Left colon (tissue), 2 donors: Measurements from ENCODE around the gene C1orf232. TPM values are rescaled to one million over a fixed set of nuclear protein-coding genes. Genes with fewer than 3 reads are reported as not detected.

ENCODE experiments used
- ATAC-seq: fragments of 200-7000 bp; cut with Tn5 transposase; one replicate; pipeline ENCODE4 v1.9.1; 2020; ENCODE audit warnings: mild to moderate bottlenecking, moderate library complexity
- DNase-seq, 2 donors: peaks; one replicate each; pipeline ENCODE4 v3.0.0-alpha.2; 2020
- intact Hi-C, 2 donors: fragments of 100-400 bp; cut with DNase I in 1 of 2; cut with micrococcal nuclease in 1 of 2; formaldehyde crosslinking; loops; one replicate each; pipeline versions ENCODE4 v1.11.2 to v1.14.0; 2022; cut with DNase I, micrococcal nuclease
- total RNA-seq, 2 donors: library from RNA; stranded (reverse); fragmentation: NEBNext Ultra II Directional; extraction: Animal tissue kit (Norgen Biotek cat#: 25700); gene quantifications; one replicate each; pipeline ENCODE4 v1.2.1, GENCODE V29; 2021
- donor health status: DM: no; HTN: no; CAD: no.
- donor health status: DM: yes; HTN: yes; CAD: no.

C1orf232 gene
- total RNA-seq, 2 donors from 2014 or later = not detected

DNA sequence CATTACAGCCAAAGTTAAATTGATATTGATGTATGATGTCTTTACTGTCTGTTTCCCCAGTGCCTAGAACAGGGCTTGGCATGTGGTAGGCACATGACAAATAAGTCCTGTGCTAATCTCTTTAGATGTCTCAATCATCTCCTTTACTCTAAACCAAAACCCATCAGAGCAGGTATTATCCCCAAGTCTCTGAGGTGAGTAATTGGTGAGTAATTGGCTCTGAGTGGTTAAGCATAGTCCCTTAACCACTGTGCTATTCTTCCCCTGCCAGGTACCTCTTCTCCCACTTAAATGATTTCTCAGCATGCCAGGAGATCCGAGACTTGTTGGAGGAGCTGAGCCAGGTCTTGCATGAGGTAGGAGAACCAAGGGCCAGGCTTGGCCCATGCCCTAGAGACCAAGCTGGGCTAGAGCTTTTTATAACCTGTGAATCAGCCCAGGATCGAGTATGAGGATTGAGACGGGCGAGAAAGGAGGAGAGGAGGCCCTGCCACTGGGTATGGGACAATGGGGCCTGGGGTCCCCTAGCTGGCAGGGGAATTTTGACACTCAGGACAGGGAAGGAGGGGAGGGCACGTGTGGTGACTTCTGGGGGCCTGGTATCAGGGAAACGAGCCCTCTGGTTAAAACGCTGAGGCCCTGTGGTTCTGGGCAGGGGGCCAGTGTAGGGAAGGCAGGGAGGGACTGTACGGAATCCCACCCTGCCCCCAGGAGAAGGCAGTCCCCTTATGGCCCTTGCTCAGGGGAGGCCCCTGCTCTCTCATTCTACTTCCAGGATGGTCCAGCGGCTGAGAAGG is 13.0 kb upstream of the C1orf232 start:
- DNase-seq = no peak
- intact Hi-C loops = no loop called here
- ATAC-seq = no peak

- no peak for DNase-seq
- intact Hi-C loops = no loop called here
- ATAC-seq = no peak
Measured at GRCh38 chr1:26180010-26180506, 11.3 kb upstream of the C1orf232 start.

DNA sequence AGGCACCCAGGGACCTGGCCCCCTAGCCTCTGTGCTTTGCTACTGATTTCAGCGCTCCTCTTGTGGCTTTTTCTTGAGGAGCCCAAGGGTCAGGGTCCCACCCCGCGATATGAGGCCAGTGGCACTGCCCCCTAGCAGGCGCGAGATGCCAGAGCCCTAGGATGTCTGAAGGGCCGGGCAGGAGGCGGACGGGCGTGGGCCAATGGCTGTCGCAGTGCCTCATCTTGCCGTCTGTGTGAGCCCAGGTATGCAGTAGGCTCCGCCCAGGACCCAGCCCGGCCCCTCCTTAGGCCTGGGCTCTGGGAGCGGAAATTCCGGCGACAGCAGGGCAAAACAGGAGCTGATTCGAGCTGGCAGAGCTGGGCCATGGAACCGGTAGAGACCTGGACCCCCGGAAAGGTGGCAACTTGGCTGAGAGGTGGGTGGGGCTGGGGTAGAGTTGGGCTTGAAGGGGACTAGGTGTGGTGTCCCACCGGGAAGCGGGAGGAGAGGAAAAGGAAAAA is 8.5 kb upstream of the C1orf232 start, which contains the start of gene CNKSR1:
TSS of gene CNKSR1 (plus strand) at position 310 of the 503 bp plus-strand sequence. CDS start at position 367, 57 bp downstream.
- intact Hi-C loops = loop anchor here in 1 of 2 donors (10.0 kb wide), 1 partner anchor 58 kb away; the partner anchor contains the start of gene CEP85
- peak; percentile 95 for ATAC-seq
- DNase-seq = peak; percentile 88 to 93

DNA sequence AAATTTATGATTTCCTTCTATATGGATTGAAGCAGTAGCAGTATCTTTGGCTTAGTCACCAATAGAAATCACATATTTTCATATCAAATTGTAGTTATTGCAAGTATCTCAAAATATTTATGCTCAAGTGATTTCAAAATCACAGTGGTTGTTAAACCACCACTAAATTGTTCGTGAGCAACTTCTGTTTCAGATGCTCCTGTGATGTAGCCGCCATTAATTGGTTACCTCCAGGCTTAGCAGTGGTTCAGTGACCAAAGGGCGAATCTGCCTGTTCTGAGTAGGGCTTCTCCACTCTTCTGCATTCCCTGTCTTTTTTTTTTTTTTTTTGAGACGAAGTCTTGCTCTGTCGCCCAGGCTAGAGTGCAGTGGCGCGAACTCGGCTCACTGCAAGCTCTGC is 6.6 kb upstream of the C1orf232 start:
- ATAC-seq = no peak
- intact Hi-C loops = loop anchor here in 1 of 2 donors (10.0 kb wide), 1 partner anchor 59 kb away; the partner anchor contains the start of gene CEP85
- DNase-seq = no peak

DNA sequence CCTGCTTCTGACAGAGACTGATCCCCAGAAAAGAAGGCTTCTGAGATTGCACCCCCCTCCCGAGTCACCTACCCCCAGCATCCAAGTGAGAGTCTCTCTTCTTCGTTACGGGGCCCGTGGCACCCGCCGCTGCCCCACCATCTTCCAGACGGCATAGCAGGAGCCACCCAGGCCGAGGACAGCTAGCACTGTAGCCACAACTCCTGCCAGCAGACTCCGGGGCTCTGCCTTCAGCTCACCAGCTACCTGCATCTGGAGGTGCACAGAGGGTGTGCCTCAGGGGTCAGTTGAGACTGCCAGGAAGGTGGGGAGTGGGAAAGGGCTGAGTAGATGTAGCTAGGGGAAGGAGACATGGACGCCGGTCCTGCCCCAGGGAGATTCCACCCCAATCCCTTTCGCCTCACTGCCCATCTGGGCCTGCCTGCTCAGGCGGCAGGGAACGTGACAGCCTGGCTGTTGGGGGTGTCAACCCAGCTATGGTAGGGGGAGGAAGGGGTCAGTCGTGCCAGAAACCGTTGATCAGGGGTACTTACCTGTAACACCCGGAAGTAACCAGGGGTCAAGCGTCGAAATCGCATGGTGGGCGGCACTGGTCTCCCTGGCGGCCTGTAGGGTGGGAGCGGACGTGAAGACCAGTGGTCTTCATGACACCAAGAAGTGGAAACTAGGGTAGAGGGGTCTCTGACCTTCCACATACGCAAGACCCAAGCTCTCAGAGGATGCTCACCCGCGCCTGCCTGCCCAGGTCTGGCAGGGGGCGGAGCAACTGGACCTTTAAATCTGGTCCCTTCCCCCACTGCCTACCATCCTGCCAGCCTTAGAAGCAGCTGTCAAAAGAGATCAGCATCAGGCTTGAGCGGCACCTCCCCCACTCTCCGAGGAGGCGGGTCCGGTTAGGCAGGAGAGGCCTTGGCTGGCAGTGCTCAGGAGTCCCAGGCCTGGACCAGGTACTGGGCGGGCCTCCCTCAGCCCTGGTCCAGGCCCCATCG is 2.6 kb upstream of the C1orf232 start, which contains the start of gene ZNF593OS:
TSS of gene ZNF593OS (minus strand) at position 749 of the 989 bp plus-strand sequence. CDS start at position 578, 171 bp downstream.
- ATAC-seq = no peak
- intact Hi-C loops = loop anchor here in 1 of 2 donors (10.0 kb wide), 1 partner anchor 63 kb away; the partner anchor contains the start of gene CEP85
- DNase-seq = no peak

GRCh38 chr1:26170472-26170821 is 1.7 kb upstream of the C1orf232 start:
- DNase-seq (no peak), ATAC-seq (peak; percentile 21)
- intact Hi-C loops = loop anchor here in 1 of 2 donors (10.0 kb wide), 1 partner anchor 64 kb away; the partner anchor contains the start of gene CEP85

DNA sequence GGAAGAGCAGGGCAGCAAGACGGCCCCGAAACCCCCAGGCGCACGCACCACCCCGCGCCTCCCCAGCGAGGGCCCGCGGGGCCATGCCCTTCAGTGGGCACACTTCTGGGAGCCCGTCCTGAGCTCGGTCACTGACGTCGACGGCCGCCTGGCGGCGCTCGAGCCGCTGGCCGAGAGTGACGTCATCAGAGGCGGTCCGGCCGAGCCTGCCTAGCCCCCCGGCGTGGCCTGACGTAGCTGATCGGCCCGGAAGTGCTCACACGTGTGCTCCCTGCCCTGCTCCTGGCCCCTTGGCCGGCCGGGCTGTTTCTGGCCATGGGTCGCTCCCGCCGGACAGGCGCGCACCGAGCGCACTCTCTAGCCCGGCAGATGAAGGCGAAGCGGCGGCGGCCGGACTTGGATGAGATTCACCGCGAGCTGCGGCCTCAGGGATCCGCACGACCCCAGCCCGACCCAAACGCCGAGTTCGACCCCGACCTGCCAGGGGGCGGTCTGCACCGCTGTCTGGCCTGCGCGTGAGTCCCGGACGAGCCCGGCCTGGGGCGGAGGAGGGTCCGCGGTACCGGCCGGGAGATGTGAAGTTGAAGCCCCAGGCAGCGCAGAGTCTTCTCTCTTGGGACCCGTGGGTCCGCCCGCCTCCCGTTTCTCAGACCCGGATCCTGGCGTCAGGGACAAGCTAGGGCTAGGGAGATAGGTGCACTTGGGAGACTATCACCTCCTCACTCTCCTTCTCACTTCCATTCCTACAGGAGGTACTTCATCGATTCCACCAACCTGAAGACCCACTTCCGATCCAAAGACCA is 1.1 kb upstream of the C1orf232 start, which contains the start of gene ZNF593:
TSS of gene ZNF593 (plus strand) at position 240 of the 803 bp plus-strand sequence. CDS start at position 316, 76 bp downstream.
- ATAC-seq = peak; percentile 97
- intact Hi-C loops = loop anchor here in 1 of 2 donors (10.0 kb wide), 1 partner anchor 65 kb away; the partner anchor contains the start of gene CEP85

DNA sequence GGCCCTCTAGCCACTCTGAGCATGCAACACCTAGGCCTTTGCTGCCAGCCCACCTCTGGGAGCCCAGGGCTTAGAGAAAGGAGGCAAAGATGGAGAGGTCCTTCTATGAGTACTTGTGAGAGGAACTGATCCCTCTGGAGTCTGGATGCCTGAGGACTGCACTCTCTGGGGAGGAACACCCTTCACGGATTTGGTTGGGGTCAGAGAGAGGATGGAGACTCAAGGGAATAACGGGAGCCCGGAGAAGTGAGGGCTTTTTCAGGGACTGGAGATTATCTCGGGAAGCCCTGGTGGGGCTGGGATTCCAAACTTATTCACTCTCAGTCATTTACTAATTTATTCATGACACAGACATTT is 413 bp upstream of the C1orf232 start:
- DNase-seq (no peak), ATAC-seq (no peak)
- intact Hi-C loops = no loop called here

More for the DNA sequence above, 1.1 kb upstream of the C1orf232 start, which contains the start of gene ZNF593:
- DNase-seq = peak; percentile 92 to 94

- ATAC-seq (no peak), DNase-seq (no peak)
- intact Hi-C loops = no loop called here
Measured at GRCh38 chr1:26166719-26167281, 2.0 kb downstream of the C1orf232 start.

DNA sequence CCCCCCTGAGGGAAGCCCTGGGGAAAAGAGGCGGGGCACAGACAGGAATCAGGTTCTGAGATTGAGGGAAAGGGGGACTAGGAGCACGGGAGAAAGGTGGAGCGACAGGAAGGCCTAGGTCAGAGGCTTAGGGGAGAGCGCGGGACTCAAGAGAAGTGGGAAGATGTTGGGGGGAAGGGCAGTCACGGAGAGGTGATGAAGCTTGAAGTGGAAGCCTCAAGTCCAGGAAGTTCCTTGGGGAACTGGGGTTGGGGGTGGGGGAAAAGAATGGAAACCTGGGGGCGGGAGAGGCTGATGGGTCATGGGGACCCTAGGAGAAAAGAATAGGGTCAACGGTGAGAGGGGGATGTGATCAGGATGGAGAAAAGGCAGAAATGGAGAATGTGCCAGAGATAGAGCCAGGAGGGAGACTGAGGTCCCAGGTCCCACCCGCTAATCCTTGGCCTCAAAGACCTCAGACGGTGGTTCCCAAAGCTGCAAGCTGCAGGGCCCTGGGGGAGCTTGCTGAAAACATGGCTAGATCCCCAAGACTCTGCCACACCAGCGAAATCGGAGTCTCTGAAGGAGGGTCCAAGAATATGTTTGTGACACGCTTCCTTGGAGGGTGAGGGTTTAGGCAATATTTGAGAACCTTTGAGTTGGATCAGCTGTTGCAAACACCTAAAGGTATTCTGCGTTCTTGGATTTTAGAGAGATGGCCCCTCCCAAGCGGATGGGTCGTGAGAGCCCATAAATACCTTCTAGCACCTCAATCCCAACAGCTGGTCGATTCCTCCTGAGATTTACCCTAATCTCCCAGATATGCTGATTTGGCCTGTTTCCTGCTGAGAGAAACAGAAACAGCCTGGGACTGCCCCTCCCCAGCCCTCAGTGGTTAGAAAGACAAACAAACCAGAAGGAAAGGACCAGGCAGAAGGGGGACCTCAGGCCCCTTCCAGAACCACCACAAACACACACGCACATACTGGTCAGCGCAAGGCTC is 3.6 kb downstream of the C1orf232 start:
- ATAC-seq = no peak
- intact Hi-C loops = loop anchor here in 1 of 2 donors (5.0 kb wide), 1 partner anchor 58 kb away; no protein-coding TSS in a partner anchor
- DNase-seq = no peak

DNA sequence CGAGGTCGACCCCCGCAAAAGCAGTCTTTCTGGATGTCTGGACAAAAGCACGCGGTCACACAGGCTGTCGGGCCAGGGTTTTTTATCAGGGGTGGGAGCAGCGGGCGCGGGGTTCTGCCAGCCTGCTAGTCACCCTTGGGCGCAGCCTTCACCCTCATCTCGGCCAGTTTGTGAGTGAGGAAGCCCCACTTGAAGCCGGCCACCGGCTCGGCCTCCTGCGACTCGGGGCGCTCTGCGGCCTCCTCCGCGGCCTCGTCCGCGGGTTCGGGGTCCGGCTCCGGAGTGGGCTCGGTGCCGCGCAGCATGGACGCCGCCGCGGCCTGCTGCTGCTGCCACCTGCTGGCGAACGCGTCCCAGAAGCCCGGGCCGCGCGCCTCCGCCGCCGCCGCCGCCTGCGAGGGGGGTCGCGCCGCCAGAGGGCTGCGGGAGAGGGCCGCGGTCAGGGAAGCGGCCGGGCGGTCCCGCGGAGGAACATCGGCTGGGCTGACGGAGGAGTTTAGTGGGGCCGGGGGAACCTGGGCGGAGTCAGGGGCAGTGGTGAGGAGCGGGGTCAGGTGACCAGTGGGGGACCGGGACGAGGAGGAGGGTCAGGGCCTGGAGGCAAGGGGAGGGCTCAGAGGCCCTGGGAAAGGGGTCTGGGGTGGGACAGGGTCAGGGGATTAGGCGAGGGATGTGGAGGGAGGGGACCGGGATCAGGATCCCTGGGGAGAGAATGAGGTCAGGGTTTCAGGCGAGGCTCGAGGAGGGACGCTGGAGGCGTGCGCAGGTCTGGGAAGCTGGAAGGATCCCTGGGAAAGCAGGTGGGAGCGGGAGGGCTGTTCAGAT is 4.5 kb downstream of the C1orf232 start:
- intact Hi-C loops = loop anchor here in 1 of 2 donors (5.0 kb wide), 1 partner anchor 57 kb away; no protein-coding TSS in a partner anchor

DNA sequence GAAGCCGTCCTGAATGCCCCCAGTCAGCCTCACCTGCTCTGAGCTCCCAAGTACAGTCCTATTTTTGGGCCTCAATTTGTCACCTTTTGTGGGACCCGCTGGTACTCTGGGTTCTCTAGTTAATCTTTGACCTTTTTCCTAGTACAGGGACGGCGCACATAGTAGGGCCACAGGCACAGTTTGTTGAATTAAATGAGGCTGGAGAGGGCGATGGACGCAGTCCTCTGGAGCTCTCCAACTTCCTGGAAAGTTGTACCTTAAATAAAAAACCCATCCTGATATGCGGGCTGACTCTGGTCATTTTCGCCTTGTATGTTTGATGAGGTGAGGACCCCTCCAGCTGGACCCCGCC is 5.1 kb downstream of the C1orf232 start:
- intact Hi-C loops = loop anchor here in 1 of 2 donors (5.0 kb wide), 1 partner anchor 56 kb away; no protein-coding TSS in a partner anchor
- no peak for DNase-seq
- no peak for ATAC-seq

More for the DNA sequence above, 4.5 kb downstream of the C1orf232 start:
- peak in 1 of 2 donors; percentile 56 for DNase-seq
- ATAC-seq = peak; percentile 54

DNA sequence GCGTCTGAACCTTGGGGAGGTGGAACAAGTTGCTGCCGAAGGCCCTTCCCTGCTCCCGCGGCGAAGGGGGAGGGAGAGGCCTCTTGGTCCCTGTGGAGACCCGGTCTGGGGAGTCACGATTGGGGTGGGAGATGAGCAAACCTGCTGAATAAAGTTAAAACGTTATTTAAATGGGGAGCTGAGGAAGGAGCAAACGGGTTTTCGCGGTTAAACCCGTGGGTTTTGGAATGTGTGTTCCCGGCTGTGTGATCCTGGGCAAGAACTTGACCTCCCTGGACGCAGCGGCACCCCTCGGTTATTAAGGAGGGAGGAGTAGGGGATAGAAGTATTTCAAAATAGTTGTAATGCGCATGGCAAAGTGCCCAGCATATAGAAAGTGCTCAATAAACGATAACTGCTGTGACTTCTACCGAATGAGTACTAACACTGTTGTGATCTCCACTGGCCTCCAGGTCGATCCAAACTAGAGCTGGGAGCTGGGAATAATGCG is 6.5 kb downstream of the C1orf232 start:
- no peak for ATAC-seq
- intact Hi-C loops = loop anchor here in 1 of 2 donors (5.0 kb wide), 1 partner anchor 55 kb away; no protein-coding TSS in a partner anchor
- no peak for DNase-seq

DNA sequence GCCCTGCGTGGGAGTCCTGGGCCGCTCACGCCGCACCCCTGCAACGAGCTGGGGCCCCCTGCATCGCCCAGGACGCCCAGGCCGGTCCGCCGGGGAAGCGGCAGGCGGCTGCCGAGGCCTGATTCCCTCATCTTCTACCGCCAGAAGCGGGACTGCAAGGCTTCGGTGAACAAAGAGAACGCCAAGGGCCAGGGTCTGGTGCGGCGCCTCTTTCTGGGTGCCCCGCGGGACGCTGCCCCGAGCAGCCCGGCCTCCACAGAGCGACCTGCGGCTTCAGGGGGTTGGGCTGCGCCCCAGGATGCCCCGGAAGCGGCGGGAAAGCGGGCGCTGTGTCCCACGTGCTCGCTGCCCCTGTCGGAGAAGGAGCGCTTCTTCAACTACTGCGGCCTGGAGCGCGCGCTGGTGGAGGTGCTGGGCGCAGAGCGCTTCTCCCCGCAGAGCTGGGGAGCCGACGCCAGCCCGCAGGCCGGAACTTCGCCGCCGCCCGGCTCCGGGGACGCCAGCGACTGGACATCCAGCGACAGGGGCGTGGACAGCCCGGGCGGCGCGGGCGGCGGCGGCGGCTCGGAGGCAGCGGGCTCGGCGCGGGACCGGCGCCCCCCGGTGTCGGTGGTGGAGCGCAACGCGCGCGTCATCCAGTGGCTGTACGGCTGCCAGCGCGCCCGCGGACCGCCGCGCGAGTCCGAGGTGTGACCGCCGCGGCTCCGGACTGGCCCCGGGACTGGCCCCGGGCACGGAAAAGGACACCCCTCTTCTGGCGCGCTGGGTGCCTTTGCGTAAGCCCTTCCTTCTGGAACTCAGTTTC is 7.1 kb downstream of the C1orf232 start:
- intact Hi-C loops = loop anchor here in 1 of 2 donors (5.0 kb wide), 1 partner anchor 54 kb away; no protein-coding TSS in a partner anchor
- ATAC-seq (peak; percentile 76), DNase-seq (peak in 1 of 2 donors; percentile 61)
